ENCODE results near the gene PDE8B.

The PDE8B gene

DNA sequence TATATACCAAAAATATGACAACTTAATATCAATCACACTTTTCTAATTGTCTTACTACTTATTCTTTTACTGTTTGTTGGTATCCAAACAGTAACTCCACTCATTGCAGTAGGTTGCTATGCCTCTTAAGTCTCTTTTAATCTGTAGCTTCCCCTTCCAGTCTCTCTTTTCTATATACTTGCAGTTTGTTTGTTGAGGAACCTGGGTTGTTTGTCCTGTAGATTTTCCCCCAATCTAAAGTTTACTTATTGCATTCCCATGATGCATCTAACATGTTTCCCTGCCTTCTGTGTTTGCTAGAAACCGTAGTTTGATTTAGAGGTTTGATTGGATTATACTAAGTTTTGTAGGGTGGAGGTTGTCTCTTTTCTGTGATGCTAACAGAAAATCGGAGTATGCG lies 10.6 kb downstream of the PDE8B start:
- DNase-seq (no peak), ATAC-seq (ENCODE audit: insufficient read depth, low read depth) (no peak)
- H3K36me3 ChIP-seq (ENCODE audit: insufficient read depth, low read length) = no peaks in the 10 kb centered on the region
- H3K27ac ChIP-seq (ENCODE audit: low read length) = no peak overlapping the region
- no peaks in the 10 kb centered on the region for H3K9me3 ChIP-seq (ENCODE audit: insufficient read depth, low read length, severe bottlenecking)
- no peak for TF ChIP-seq EZH2 (IDR thresholded peaks at IDR 0.05; ENCODE audit: borderline replicate concordance, low read depth, low read length, severe bottlenecking)
- TF ChIP-seq, protein P1, sequence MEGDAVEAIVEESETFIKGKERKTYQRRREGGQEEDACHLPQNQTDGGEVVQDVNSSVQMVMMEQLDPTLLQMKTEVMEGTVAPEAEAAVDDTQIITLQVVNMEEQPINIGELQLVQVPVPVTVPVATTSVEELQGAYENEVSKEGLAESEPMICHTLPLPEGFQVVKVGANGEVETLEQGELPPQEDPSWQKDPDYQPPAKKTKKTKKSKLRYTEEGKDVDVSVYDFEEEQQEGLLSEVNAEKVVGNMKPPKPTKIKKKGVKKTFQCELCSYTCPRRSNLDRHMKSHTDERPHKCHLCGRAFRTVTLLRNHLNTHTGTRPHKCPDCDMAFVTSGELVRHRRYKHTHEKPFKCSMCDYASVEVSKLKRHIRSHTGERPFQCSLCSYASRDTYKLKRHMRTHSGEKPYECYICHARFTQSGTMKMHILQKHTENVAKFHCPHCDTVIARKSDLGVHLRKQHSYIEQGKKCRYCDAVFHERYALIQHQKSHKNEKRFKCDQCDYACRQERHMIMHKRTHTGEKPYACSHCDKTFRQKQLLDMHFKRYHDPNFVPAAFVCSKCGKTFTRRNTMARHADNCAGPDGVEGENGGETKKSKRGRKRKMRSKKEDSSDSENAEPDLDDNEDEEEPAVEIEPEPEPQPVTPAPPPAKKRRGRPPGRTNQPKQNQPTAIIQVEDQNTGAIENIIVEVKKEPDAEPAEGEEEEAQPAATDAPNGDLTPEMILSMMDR (IDR thresholded peaks at IDR 0.05; ENCODE audit: borderline replicate concordance, extremely low read depth, low read length, poor library complexity, severe bottlenecking) = no peak
- H3K27me3 ChIP-seq (ENCODE audit: insufficient read depth, low read length, poor library complexity) = peaks cover 3% of the 10 kb centered on the region
- no peak overlapping the region for H3K4me3 ChIP-seq (ENCODE audit: low read depth in 1 of 2, low read length in 2 of 2)
- no peaks in the 10 kb centered on the region for H3K79me2 ChIP-seq (ENCODE audit: insufficient read depth, low read length)
- H3K4me2 ChIP-seq (ENCODE audit: insufficient read depth, low read length) = no peak overlapping the region
- no peak overlapping the region for H3K9ac ChIP-seq (ENCODE audit: low read depth, low read length)
- no peaks in the 10 kb centered on the region for H4K20me1 ChIP-seq (ENCODE audit: insufficient read depth, low read length)
- no peak overlapping the region for H2AFZ ChIP-seq (ENCODE audit: low read depth, low read length)
- no peaks in the 10 kb centered on the region for H3K4me1 ChIP-seq (ENCODE audit: insufficient read depth, low read length)

DNA sequence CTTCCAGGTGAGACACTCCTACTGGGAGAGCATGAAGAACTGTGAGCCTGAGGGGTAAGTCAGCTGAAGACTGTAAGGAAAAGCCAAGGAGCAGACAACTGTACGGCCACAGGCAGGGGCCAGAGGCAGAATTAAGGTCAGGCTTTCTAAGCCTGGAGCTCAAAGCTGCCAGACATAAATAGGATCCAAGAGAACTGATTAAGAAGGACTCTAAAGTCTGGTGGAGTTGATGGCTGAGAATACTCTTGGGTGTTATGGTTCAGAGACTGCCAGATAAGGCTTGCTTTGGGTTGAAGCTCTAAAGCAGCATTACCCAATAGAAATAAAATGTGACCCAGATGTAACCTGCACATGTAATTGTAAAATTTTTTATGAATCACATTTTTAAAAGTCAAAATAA lies 12.2 kb downstream of the PDE8B start:
- no peak for TF ChIP-seq EZH2 (IDR thresholded peaks at IDR 0.05; ENCODE audit: borderline replicate concordance, low read depth, low read length, severe bottlenecking)
- TF ChIP-seq, protein P1 (IDR thresholded peaks at IDR 0.05; ENCODE audit: borderline replicate concordance, extremely low read depth, low read length, poor library complexity, severe bottlenecking) = no peak
- no peak overlapping the region for H2AFZ ChIP-seq (ENCODE audit: low read depth, low read length)
- no peak overlapping the region for H3K4me3 ChIP-seq (ENCODE audit: low read depth in 1 of 2, low read length in 2 of 2)
- H4K20me1 ChIP-seq (ENCODE audit: insufficient read depth, low read length) = no peaks in the 10 kb centered on the region
- H3K9ac ChIP-seq (ENCODE audit: low read depth, low read length) = no peak overlapping the region
- no peak overlapping the region for H3K27ac ChIP-seq (ENCODE audit: low read length)
- H3K9me3 ChIP-seq (ENCODE audit: insufficient read depth, low read length, severe bottlenecking) = no peaks in the 10 kb centered on the region
- H3K79me2 ChIP-seq (ENCODE audit: insufficient read depth, low read length) = no peaks in the 10 kb centered on the region
- H3K36me3 ChIP-seq (ENCODE audit: insufficient read depth, low read length) = no peaks in the 10 kb centered on the region
- DNase-seq = no peak
- no peak for ATAC-seq (ENCODE audit: insufficient read depth, low read depth)
- H3K27me3 ChIP-seq (ENCODE audit: insufficient read depth, low read length, poor library complexity) = peaks cover 3% of the 10 kb centered on the region
- H3K4me2 ChIP-seq (ENCODE audit: insufficient read depth, low read length) = no peak overlapping the region
- H3K4me1 ChIP-seq (ENCODE audit: insufficient read depth, low read length) = no peaks in the 10 kb centered on the region

DNA sequence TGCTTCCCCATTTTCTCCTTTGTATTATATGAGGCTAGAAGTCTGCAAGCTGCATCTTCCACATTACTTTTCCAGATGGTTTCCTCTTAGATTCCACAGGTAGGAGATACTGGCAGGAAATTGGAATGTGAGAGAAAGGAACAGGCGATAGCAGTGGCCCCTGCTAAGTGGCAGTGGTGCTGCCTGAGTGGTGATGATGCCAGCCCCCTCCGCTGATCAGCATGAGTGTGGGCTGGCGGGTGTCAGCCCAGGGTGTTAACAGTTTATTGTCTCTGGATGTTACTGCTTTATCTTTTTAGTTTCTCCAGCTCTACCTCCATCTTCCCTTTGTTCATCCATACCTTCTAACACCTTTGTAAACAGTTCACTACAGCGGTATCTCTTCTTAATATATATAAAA lies 13.2 kb downstream of the PDE8B start:
- Histone ChIP-seq H3K36me3 (ENCODE audit: insufficient read depth, low read length) (no peaks in the 10 kb centered on the region), H3K27ac (ENCODE audit: low read length) (no peak overlapping the region), H3K27me3 (ENCODE audit: insufficient read depth, low read length, poor library complexity) (peaks cover 3% of the 10 kb centered on the region), H3K4me3 (ENCODE audit: low read depth in 1 of 2, low read length in 2 of 2) (no peak overlapping the region), H2AFZ (ENCODE audit: low read depth, low read length) (no peak overlapping the region), H3K4me1 (ENCODE audit: insufficient read depth, low read length) (no peaks in the 10 kb centered on the region), H3K4me2 (ENCODE audit: insufficient read depth, low read length) (no peak overlapping the region), H3K9ac (ENCODE audit: low read depth, low read length) (no peak overlapping the region), H3K79me2 (ENCODE audit: insufficient read depth, low read length) (no peaks in the 10 kb centered on the region), H3K9me3 (ENCODE audit: insufficient read depth, low read length, severe bottlenecking) (no peaks in the 10 kb centered on the region), H4K20me1 (ENCODE audit: insufficient read depth, low read length) (no peaks in the 10 kb centered on the region)
- ATAC-seq (ENCODE audit: insufficient read depth, low read depth) (no peak), DNase-seq (no peak)
- TF ChIP-seq EZH2 (IDR thresholded peaks at IDR 0.05; ENCODE audit: borderline replicate concordance, low read depth, low read length, severe bottlenecking) = no peak
- TF ChIP-seq, protein P1 (IDR thresholded peaks at IDR 0.05; ENCODE audit: borderline replicate concordance, extremely low read depth, low read length, poor library complexity, severe bottlenecking) = no peak
